ENCODE results near the gene REEP5.
"Not testable (repeated sequence)": the region's sequence is repeated elsewhere in the genome, so short reads cannot be mapped to it uniquely, and the experiment has no call there.

Gene REEP5

DNA sequence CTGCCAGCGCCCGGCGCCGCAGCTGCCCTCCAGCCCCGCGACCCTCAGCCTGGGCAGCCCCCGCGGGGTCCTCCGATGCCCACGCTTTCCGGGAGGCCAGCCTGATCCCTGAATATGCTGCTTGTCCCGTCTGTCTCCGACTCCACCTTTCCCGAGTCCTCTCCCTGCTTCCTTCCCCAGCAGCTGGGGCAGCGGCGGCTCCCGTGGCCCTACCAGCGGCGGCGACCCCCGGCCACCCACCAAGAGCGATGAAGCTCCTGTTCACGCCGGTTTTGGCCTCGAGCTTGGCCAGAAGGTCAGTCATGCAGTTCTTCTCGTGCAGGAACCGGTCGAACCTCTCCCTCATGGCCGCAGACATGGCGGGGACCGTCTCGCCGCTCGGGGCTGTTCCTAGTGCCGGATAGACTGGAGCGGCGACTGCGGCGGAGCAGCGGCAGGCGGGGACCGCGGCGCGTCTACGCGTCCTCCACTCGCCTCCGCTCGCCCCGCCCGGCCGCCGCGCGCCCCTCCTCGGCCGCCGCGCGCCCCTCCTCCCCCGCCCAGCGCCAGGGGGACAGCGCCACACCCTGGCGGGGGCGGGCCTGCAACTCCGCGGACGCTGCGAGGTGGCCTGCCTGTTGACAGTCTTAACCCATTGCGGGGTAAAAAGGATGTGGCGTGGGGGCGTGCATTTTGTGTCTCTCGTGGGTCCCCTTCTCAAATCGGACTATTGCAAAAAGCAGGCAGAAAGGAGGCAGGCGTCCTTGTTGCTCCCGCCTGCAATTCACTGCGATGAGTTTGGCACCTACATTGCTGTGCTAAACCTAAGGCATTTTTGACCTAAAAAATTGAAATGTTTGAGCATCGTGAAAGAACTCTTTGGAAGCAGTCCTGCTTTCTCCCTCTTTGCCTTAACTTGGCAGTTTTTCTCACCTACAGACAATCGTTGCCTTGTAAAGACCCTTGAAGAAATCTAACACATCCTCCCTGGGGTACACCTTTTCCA, at the start of gene REEP5:
TSS of gene REEP5 (minus strand) at position 395 of the 985 bp plus-strand sequence. CDS start at position 358, 37 bp downstream.
- peak; percentile 85 to 87 for DNase-seq
- Mint-ChIP-seq H3K27ac (peak within 1 kb of the TSS; percentile 97 to 99), H3K9me3 (no peaks in the 10 kb centered on the region), H3K4me1 (peaks cover 56% of the 10 kb centered on the region), H3K4me3 (peak within 1 kb of the TSS; percentile 99 to 100), H3K27me3 (no peaks in the 10 kb centered on the region)
- ATAC-seq: peak; percentile 87

DNA sequence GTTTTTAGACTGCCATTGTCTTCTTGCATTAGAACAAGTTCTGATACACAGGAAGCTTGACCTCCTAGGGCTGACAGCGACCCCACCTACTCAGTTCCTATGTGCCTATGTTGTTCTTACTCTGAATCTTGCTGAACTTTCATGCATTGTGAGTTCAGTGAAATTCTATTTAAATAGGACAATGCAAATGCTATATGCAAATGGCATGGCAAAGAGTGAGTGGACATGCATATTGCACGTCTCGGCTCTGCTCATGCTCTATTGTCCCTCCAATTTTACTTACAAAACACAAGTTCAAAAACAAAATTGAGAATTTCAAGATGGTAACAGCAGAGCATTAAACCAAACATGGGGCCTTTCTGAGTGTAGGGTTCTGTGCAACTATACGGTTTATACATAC, 49.2 kb upstream of the REEP5 start:
- Mint-ChIP-seq H3K4me1 (peaks cover 19% of the 10 kb centered on the region), H3K4me3 (no peak overlapping the region)
- no peak for ATAC-seq

DNA sequence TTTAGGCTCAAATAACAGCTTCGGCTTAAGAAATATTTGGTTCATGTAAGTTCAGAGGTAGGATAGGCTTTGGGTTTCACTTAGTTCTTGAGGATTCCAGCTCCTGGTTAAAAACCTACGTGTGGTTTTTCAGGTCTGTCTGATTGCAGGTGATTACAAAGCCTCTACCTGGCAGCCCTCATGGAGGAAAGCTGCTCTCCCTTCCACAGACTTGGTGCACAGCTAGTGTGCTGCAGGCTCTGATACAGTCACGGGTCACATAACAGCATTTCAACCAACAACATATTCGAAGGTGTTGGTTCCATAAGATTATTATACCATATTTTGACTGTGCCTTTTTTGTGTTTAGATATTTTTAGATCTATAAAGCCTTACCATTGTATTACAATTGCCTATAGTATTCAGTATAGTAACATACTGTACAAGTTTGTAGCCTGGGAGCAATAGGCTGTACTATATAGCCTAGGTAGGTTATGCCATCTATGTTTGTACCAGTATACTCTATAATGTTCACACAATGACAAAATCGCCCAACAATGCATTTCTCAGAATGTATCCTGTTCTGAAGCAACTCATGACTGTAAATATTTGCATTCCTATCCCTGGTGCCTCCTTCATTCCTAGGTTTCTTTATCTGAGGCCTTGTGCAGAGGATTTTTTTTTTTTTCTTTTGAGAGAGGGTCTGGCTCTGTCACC, 46.5 kb upstream of the REEP5 start:
- no peak for DNase-seq

More for the DNA sequence above, 49.2 kb upstream of the REEP5 start:
- H3K9me3 Mint-ChIP-seq: no peaks in the 10 kb centered on the region
- no peak for DNase-seq
- H3K27ac Mint-ChIP-seq: no peak overlapping the region
- H3K27me3 Mint-ChIP-seq: no peaks in the 10 kb centered on the region

DNA sequence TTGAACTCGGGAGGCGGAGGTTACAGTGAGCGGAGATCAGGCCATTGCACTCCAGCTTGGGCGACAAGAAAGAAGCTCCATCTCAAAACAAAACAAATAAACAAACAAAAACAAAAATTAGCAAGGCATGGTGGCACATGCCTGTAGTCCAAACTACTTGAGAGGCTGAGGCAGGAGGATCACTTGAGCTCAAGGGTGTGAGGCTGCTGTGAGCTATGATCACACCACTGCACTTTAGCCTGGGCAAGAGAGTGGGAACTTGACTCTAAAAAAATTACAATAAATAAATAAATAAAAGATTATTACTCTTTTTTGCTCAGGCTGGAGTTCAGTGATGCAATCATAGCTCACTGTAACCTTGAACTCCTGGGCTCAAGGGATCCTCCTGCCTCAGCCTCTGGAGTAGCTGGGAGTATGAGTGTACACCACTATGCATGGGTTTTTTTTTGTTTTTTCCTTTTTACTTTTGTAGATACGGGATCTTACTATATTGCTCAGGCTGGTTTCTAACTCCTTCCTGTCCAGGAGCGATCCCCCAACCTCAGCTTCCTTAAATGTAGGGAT, 45.6 kb upstream of the REEP5 start:
- no peak for DNase-seq
- no peaks in the 10 kb centered on the region for H3K9me3 Mint-ChIP-seq

More for the DNA sequence above, 46.5 kb upstream of the REEP5 start:
- Mint-ChIP-seq H3K4me1 (peaks cover 21% of the 10 kb centered on the region), H3K4me3 (no peak overlapping the region), H3K27me3 (no peaks in the 10 kb centered on the region), H3K27ac (no peak overlapping the region), H3K9me3 (no peaks in the 10 kb centered on the region)
- no peak for ATAC-seq

DNA sequence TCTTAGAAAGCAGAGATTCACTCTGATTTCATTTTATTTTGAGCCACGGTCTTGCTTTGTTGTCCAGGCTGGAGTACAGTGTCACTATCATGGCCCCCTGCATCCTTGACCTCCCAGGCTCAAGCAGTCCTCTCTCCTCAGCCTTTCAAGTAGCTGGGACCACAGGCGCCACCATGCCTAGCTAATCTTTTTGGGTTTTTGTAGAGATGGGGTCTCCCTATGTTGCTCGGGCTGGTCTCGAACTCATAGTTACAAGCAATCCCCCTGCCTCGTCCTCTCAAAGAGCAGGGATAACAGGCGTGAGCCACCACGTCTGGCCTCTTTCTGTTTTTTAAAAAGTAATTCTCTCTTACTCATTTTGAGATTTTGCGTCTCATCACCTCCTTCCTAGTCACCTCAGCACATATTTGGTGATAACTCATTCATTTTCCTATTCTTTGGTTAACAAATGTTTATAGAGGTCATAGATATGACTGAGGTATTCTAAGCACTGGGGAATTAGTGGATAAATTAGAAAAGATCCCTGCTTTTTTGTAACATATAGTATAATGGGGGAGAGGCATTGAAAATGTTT, 43.8 kb upstream of the REEP5 start:
- Mint-ChIP-seq H3K9me3 (no peaks in the 10 kb centered on the region), H3K27me3 (peaks cover 7% of the 10 kb centered on the region)

More for the DNA sequence above, 45.6 kb upstream of the REEP5 start:
- Mint-ChIP-seq H3K4me3 (no peak overlapping the region), H3K4me1 (peaks cover 30% of the 10 kb centered on the region), H3K27me3 (peaks cover 7% of the 10 kb centered on the region), H3K27ac (no peak overlapping the region)
- no peak for ATAC-seq

DNA sequence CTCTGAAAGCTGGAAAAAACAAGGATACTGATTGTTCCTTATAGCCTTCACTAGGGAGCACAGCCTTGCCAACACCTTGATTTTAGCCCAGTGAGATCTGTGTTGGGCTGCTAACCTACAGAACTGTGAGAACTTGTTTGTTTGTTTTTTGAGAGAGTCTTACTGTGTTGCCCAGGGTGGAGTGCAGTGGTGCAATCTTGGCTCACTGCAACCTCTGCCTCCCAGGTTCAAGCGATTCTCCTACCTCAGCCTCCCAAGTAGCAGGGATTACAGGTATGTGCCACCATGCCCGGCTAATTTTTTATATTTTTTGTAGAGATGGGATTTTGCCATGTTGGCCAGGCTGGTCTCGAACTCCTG, 41.3 kb upstream of the REEP5 start:
- H3K4me3 Mint-ChIP-seq, DNase-seq, H3K9me3 Mint-ChIP-seq, ATAC-seq, H3K27me3 Mint-ChIP-seq: not testable (repeated sequence)
- Mint-ChIP-seq H3K4me1 (peaks cover 43% of the 10 kb centered on the region), H3K27ac (peak overlapping the region in 1 of 2 donors; percentile 43)

More for the DNA sequence above, 43.8 kb upstream of the REEP5 start:
- Mint-ChIP-seq H3K4me3 (no peak overlapping the region), H3K4me1 (peaks cover 31% of the 10 kb centered on the region), H3K27ac (peak overlapping the region in 1 of 2 donors; percentile 35)
- DNase-seq (no peak), ATAC-seq (no peak)

DNA sequence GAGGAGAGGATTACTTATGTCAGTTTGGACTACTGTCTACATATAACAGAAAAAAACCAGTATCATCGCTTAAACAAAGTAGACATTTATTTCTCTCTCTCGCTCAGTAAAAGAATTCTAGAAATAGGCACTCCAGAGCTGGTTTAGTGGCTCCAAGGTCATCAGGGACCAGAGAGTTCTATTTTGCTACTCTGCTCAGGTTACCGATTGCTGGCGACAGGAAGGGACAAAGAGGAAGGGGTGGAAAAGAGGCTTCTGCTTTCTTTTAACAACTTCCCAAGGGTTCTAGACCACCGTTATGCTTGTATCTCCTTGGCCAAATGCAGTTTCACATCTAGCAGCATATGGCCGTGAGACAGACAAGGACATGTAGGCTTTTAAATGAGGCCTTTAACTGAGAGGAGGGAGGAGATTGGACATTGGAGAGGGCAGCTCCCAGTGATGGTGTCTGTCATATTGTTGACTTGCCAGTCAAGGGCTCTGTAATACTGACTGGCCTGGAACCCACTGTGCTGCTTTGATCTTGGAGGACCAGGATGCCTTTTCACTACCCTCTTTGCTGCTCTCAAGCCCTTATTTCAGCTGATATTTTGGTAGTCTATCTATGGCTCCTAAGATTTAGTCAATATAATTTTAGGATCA, 39.0 kb upstream of the REEP5 start:
- no peaks in the 10 kb centered on the region for H3K9me3 Mint-ChIP-seq
- DNase-seq: no peak
- peaks cover 7% of the 10 kb centered on the region for H3K27me3 Mint-ChIP-seq
- ATAC-seq: no peak
- no peak overlapping the region for H3K27ac Mint-ChIP-seq
- H3K4me3 Mint-ChIP-seq: no peak overlapping the region
- peaks cover 42% of the 10 kb centered on the region for H3K4me1 Mint-ChIP-seq

DNA sequence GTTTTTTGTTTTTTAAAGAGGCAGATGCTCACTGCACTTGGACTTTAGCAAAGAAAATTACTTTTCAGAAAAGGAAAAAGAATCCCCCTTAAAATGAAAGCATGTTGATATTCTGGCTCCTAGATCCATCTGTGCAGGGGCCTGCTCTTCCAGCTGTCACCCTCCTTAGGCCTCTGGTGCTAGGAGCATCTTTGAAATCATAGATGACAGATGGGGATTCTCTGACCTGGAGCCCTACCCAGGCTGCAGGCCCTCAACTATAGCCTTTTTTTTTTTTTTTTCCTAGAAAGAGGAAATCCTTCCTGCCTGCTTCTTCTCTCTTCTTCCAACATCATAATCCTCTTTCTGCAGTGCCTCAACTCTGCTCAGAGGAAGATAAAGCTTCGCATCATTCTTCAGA, 38.3 kb upstream of the REEP5 start:
- Mint-ChIP-seq H3K27me3 (peaks cover 7% of the 10 kb centered on the region), H3K9me3 (no peaks in the 10 kb centered on the region), H3K4me3 (no peak overlapping the region), H3K4me1 (peaks cover 39% of the 10 kb centered on the region), H3K27ac (no peak overlapping the region)
- ATAC-seq: no peak
- DNase-seq: no peak

DNA sequence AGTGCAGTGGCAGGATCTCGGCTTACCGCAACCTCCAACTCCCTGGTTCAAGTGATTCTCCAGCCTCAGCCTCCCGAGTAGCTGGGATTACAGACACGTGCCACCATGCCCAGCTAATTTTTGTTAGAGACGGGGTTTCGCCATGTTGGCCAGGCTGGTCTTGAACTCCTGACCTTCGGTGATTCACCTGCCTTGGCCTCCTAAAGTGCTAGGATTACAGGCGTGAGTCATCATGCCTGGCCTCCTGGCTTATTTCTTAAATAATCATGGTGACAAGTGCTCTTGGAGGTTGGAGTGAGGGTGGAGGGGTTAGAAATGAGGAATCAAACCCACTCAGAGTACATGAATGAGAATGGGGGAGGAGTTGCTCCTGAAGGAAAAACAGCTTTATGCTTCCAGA, 37.8 kb upstream of the REEP5 start:
- ATAC-seq, DNase-seq, H3K27ac Mint-ChIP-seq, H3K4me3 Mint-ChIP-seq, H3K9me3 Mint-ChIP-seq, H3K27me3 Mint-ChIP-seq: not testable (repeated sequence)
- peaks cover 39% of the 10 kb centered on the region for H3K4me1 Mint-ChIP-seq

DNA sequence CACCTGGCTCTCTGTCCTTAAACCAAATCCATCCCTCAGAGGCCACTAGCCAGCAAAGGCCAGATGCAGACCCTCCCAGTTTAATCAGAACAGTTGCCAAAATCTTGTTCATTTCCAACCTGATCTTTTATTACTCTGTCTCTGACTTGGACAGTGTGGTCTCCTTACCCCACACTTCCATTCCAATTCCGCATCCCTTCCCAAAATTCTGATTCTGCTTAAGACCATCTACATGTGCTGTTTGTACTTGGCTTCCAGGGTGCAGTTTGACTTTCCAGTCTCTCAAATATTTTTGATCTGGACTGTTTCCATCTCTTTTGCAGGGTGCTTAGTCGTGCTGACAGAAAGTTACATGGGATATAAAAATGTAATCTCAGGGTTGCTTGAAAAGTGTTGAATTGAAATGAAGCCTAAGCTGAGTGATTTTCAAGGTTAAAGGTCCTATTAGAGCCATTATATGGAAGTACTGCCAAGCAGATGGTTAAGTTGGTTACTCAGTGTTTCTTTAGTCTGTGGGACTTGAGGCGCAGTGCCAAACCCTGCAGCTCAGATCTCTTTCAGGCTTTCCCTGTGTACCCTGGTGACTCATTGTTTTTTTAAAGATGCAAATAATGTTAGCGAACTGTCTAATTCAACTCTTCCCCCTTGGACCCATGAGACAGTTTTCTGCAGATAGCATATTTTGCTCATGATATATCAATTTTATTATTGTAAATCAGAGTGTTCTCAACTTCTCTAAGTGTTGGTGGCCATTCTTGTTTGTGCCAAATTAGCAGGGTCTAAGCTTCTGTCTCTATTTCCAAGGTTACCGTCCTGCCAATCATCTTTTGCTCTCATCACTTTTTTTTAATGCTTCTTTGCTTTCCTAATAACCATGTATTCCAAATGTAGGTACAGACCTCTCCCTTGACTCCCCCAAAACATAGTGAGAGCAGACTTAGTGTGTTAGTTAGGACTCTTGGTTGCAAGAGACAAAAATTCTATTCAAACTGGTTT, 36.4 kb upstream of the REEP5 start:
- Mint-ChIP-seq H3K4me1 (peaks cover 28% of the 10 kb centered on the region), H3K27ac (no peak overlapping the region), H3K27me3 (peaks cover 7% of the 10 kb centered on the region), H3K4me3 (no peak overlapping the region), H3K9me3 (no peaks in the 10 kb centered on the region)
- DNase-seq (no peak), ATAC-seq (peak; percentile 75)

DNA sequence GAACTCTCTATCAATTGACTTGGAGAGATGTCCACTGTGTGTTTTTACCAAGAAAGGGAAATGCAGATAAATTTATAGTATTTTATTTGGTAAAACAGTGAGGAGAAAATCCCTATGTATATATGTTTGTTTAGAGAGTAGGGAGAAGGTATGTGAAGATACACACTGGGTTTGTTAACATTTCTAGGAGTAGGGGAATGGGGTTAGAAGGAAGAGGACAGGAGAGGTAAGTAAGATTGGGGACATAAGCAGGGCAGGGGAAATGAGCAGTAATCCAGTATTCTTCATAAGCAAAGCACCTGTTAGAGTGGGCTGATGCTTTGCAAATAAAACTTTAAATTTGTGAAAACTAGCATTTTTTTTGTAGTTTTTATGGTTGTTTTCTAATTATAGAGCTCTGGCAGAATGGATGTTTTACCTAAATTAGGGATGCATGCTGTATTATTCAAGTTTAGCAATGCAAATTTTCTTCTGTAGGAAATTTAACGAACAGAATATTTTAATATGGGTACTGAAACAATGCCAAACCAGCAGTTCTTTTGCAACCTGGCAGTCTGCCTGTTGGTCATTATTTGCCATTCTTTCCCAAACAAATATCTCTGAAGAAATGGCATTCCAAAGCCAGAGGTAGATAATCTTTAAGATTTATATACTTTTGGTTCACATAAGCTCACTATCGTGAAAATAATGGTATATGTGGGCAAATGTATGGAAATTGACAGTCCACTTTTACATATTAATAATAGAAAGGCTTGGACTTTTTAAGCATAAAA, 35.2 kb upstream of the REEP5 start:
- Mint-ChIP-seq H3K4me1 (peaks cover 19% of the 10 kb centered on the region), H3K27ac (no peak overlapping the region), H3K9me3 (no peaks in the 10 kb centered on the region), H3K27me3 (no peaks in the 10 kb centered on the region), H3K4me3 (no peak overlapping the region)
- DNase-seq (no peak), ATAC-seq (no peak)

DNA sequence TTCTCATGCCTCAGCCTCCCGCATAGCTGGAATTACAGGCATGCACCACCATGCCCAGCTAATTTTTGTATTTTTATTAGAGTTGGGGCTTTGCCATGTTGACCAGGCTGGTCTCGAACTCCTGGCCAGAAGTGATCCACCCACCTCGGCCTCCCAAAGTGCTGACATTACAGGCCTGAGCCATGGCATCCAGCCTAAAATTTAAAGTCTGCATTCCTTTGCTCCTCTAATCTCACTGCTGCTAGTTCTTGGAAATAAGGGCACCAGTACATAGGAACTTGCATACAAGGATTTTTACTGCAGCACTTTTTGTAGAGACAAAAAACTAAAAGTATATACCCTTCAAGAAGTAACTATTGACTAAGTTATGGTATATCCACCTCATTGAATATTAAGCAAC, 34.6 kb upstream of the REEP5 start:
- H3K4me3 Mint-ChIP-seq: no peak overlapping the region

DNA sequence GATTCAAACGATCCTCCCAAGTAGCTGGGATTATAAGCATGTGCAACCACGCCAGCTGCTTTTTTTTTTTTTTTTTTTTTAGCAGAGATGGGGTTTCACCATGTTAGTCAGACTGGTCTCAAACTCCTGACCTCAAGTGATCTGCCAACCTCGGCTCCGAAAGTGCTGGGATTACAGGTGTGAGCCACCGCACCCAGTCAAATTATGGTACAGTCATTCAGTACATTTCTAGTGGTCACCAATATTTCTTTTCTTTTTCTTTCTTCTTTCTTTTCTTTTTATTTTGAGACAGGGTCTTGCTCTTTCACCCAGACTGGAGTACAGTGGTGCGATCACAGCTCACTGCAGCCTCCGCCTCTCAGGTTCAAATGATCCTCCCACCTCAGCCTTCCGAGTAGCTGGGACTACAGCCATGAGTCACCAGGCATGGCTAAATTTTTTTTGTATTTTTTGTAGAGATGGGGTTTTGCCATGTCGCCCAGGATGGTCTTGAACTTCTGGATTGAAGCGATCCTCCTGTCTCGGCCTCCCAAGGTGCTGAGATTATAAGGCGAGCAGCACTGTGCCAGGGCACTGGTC, 29.2 kb upstream of the REEP5 start:
- peak overlapping the region in 1 of 2 donors; percentile 97 for H3K27ac Mint-ChIP-seq
- DNase-seq (peak in 1 of 2 donors; percentile 54), ATAC-seq (peak; percentile 81)
- no peaks in the 10 kb centered on the region for H3K9me3 Mint-ChIP-seq
- no peaks in the 10 kb centered on the region for H3K4me1 Mint-ChIP-seq
- H3K27me3 Mint-ChIP-seq: no peaks in the 10 kb centered on the region
- no peak overlapping the region for H3K4me3 Mint-ChIP-seq

More for the DNA sequence above, 34.6 kb upstream of the REEP5 start:
- no peaks in the 10 kb centered on the region for H3K27me3 Mint-ChIP-seq
- H3K9me3 Mint-ChIP-seq: no peaks in the 10 kb centered on the region
- H3K4me1 Mint-ChIP-seq: peaks cover 19% of the 10 kb centered on the region
- no peak overlapping the region for H3K27ac Mint-ChIP-seq
- DNase-seq (no peak), ATAC-seq (no peak)

All from stimulated activated naive CD8-positive, alpha-beta T cell treated with anti-CD3 and anti-CD28 coated beads, Interleukin-15, amount 100 ng/mL, for 72 hours (primary cell).